GM19372 (cell line): ENCODE measurements around the gene PRMT7.

ENCODE experiments used
- ATAC-seq: cut with Tn5 transposase; IDR thresholded peaks from one replicate; pipeline ENCODE4 v1.9.1; 2021; ENCODE audit warnings: mild to moderate bottlenecking, low read depth, moderate library complexity; ENCODE audit not compliant: unreplicated experiment

PRMT7 gene

DNA sequence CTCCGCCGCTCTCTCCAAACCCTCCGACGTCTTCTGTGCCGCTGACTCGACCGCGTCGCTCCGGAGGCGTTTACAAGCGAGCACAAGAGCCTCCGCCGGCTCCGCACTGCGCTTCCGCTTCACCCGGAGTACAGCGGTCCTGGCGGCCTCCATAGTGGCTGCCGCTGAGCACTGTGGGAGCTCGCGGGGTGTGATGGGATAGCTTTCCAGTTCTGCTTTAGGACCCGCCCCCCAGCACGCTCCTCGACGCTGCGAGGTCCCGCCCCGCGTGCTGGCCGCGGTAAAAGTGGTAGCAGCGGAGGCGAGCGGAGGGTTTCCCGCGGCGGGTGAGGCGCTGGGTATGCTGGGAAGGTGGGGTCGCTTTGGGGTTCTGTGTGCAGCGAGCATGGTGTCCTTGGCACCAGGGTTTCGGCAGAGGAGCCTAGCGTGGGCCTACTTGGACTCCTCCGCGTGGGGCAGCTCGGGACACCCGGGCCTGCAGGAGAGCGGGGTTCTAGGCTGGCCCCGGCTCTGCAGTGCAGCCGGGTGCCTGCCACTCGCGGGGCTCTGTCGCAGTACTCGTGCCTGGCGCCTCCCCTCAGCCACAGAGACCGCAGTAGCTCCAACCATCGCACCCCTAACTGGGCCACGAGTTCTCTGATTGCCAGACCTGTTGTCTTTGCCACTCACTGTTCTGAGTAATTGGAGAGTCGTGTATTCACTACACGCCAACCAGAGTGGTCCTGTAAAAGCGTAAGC, at the start of gene PRMT7, which contains the start of gene SLC7A6OS:
PRMT7 (plus strand) TSS at position 246 of the 738 bp plus-strand sequence. CDS start 4,961 bp downstream, outside the sequence.
SLC7A6OS (minus strand) TSS at position 173 of the 738 bp plus-strand sequence; CDS start at position 153, 20 bp downstream.
- peak; percentile 97 for ATAC-seq

DNA sequence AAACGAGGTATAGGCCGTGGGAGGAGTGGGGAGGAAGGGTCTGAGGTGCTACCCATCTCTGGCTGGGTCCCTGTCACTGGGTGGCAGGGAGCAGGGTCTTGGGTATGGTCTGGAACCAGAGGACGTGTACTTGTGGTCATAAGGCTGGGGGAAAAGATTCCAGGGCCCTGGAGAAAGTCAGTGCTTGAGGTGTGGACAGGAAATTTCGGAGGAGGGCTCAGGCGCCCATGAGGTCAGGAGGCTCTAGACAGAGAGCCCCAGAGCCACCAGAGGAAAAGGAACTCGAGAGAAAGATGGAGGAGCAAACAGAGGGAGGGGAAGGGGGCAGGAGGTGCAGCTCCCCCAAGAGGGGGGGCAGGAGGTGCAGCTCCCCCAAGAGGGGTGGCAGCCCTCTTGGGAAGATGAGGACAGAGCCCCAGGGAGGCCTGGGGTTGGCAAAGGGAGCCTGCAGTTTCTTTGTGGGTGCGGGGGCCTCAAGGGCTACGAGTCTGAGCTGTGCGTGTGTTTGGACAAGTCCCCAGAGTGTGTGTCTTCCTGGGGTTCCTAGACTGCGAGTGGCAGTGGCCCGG, 47.2 kb upstream of the PRMT7 start:
- no peak for ATAC-seq

- ATAC-seq = peak; percentile 58
Observed at GRCh38 chr16:68264128-68265077, 46.4 kb upstream of the PRMT7 start, which contains the start of gene SLC7A6. SLC7A6 (plus strand) TSS chr16:68264526; CDS start chr16:68274727, 10,201 bp downstream.

- peak; percentile 6 for ATAC-seq
Observed at GRCh38 chr16:68265078-68265920, 45.5 kb upstream of the PRMT7 start.

DNA sequence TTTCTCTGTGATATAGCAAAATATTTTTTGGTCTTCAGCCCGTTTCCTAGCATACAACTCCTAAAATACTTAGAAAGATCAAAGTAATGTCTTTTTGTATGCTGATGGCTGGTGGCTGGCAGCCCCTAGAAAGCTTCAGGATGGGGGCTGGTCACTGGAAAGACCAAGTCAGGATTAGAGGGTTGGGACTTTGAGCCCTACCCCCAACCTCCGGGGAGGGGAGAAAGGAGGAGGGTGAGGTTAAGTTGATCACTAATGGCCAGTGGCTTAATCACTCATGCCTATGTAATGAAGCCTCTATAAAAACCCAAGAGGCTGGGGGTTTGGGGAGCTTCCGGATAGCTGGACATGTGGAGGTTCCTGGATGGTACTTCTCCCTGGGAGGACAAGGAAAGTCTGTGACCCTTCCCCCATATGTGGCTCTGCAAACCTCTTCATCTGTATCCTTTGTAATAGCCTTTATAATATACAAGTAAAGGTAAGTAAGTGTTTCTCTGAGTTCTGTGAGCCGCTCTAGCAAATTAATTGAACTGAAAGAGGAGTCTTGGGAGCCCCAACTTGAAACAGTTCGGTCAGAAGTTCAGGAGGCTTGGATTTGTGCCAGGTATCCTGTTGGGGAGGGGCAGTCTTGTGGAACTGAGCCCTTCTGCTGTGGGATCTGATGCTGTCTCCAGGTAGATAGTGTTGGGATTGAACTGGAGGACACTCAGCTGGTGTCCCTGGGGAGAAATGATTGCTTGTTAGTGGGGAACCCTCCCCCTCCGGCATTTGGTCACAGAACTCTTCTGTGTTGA, 43.0 kb upstream of the PRMT7 start:
- no peak for ATAC-seq

DNA sequence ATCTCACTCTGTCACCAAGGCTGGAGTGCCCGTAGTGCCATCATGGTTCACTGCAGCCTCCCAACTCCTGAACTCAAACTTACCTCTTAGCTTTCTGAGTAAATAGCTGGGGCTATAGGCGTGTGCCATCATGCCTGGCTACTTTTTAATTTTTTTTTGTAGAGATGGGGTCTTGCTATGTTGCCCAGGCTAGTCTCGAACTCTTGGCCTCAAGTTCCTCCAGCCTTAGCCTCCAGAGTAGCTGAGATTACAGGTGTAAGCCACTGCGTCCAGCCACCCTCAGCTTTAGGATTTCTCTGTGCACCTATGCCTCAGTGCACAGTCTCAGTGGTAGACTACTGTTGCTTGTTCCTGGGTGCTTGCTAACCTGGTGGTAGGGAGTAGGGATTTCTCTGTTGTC, 41.0 kb upstream of the PRMT7 start:
- ATAC-seq = no peak

GRCh38 chr16:68270353-68270752, 40.5 kb upstream of the PRMT7 start:
- no peak for ATAC-seq

DNA sequence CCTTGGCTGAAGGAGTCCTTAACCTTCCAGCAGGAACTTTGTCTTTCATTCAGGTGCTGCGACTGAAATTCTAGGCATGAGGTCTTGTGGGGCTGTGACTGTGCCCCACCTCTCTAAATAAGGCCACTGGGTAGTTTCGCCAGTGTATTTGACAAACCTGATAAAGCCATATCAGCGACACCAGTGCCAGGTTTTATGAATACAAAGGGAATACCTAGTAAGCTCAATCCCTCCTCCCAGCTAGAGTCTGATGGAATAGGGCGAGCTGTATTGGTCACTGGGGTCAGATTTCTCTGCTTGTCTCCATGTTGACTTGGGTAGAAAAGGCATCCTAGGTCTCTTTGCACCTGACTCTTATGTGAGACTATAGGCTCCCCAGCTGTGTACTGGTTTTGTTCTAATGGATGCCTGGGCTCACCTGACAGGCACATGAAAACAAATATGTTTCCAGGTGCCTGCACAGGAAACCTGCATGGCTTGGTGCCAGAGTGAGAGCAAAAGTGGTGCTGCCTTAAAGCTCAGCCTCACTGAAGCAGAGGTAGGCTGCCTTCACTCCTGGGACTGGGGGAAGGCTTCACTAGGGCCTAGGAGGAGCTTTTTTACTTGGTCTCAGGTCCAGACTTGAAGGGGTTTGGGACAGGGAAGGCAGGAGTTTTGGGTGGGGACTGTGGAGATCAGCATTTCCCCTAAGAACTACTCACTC, 38.2 kb upstream of the PRMT7 start:
- no peak for ATAC-seq

DNA sequence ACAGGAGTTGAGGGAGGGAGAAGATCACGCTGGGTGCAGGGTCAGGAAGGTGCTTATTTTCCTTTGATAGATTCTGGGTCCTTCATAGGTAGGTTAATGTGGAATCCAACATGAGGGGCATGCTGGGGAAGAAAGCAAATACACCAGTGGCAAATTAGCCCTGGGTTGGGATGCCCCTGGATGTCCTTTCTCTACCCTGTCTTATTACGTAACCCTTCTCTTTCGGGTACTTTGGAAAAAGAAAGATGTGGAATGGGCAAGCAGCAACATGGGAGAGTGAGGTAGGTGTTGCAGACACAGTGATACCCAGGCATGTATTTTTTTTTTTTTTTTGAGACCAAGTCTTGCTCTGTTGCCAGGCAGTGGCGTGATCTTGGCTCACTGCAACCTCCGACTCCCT, 37.4 kb upstream of the PRMT7 start:
- ATAC-seq = no peak

- ATAC-seq = no peak
Observed at GRCh38 chr16:68273896-68274295, 36.9 kb upstream of the PRMT7 start.

GRCh38 chr16:68274441-68274840, 36.4 kb upstream of the PRMT7 start:
- no peak for ATAC-seq

- peak; percentile 68 for ATAC-seq
Observed at GRCh38 chr16:68275611-68276191, 35.1 kb upstream of the PRMT7 start.

- no peak for ATAC-seq
Observed at GRCh38 chr16:68276223-68276622, 34.6 kb upstream of the PRMT7 start.

DNA sequence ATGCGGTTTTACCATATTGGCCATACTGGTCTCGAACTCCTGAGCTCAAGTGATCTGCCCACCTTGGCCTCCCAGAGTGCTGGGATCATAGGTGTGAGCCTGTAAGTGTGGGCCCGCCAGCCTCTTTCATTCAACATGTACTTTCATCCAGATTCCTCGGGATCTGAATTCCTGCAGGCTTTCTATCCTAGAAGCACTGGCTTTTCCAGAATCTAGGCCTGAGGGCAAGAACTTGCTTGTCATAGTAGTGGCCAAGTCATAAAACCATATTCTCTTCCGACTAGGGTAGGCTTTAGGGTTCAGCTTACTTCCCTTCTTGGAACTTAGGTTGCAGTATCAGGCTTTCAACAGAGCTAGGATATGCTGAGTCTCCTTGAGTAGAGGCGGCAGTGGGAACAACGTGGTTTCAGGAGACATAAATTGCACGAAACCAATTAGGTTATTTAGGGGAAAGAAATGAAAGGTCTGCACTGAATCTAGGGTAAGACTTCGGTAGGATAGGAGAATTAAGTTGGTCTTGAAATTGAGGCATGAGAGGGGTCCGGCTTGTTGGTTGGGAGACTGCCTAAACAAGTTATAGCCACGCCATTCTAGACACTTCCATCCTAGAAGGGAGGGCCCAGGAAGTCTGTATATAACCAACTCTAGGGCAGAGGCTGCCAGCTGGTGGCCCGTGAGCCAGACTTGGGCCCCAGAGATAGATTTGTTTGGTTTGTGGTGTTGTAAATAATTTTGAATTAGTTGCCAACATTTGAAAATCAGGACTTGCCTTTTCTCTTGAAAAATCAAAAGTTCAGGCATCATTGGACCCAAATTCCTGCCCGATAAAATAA, 30.9 kb upstream of the PRMT7 start:
- ATAC-seq = no peak

- no peak for ATAC-seq
Observed at GRCh38 chr16:68281368-68282063, 29.3 kb upstream of the PRMT7 start.

DNA sequence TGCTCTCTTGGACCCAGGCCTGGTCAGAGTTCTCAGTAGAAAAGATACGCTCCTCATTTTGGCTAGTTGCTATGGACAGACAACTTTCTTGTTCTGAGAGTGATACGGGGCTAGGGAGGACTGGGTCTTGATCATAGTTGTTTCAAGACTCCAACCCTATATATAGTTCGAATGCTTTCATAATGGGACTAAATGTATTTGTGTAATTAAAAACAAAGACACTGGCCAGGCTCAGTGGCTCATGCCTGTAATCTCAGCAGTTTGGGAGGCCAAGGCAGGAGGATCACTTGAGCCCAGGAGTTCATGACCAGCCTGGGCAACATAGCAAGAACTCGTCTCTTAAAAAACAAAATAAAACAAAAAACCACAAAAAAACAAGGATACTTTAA, 28.8 kb upstream of the PRMT7 start:
- ATAC-seq = no peak

- no peak for ATAC-seq
Observed at GRCh38 chr16:68283346-68283745, 27.5 kb upstream of the PRMT7 start.
